Measurements from ENCODE around the gene MIA2.
"Not testable (repeated sequence)": the region's sequence is repeated elsewhere in the genome, so short reads cannot be mapped to it uniquely, and the experiment has no call there.

Gene MIA2

GRCh38 chr14:39232554-39233415, 930 bp upstream of the MIA2 start:
- in situ Hi-C loops (cut with MboI; ENCODE audit: low pct_unique_long_range_greater_than_20kb, low sequenced_read_pairs, unreplicated experiment): no loop called here
- DNase-seq (ENCODE audit: low spot score): peak; percentile 15

GRCh38 chr14:39234986-39235385, 1.3 kb downstream of the MIA2 start:
- DNase-seq (ENCODE audit: low spot score); in situ Hi-C loops (cut with MboI; ENCODE audit: low pct_unique_long_range_greater_than_20kb, low sequenced_read_pairs, unreplicated experiment): not testable (repeated sequence)

More at GRCh38 chr14:39232554-39233415, 930 bp upstream of the MIA2 start:
- peak; percentile 18 for TF ChIP-seq CTCF (IDR thresholded peaks at IDR 0.05; ENCODE audit: extremely low read depth, insufficient read depth, missing control alignments)

GRCh38 chr14:39235466-39235865, 1.8 kb downstream of the MIA2 start:
- DNase-seq (ENCODE audit: low spot score); in situ Hi-C loops (cut with MboI; ENCODE audit: low pct_unique_long_range_greater_than_20kb, low sequenced_read_pairs, unreplicated experiment): not testable (repeated sequence)

GRCh38 chr14:39240769-39241168, 7.1 kb downstream of the MIA2 start:
- TF ChIP-seq CTCF (IDR thresholded peaks at IDR 0.05; ENCODE audit: extremely low read depth, insufficient read depth, missing control alignments): no peak
- in situ Hi-C loops (cut with MboI; ENCODE audit: low pct_unique_long_range_greater_than_20kb, low sequenced_read_pairs, unreplicated experiment): no loop called here
- DNase-seq (ENCODE audit: low spot score): no peak

- in situ Hi-C loops (cut with MboI; ENCODE audit: low pct_unique_long_range_greater_than_20kb, low sequenced_read_pairs, unreplicated experiment): no loop called here
- TF ChIP-seq CTCF (IDR thresholded peaks at IDR 0.05; ENCODE audit: extremely low read depth, insufficient read depth, missing control alignments): no peak
- no peak for DNase-seq (ENCODE audit: low spot score)
These were observed 7.9 kb downstream of the MIA2 start for GRCh38 chr14:39241637-39242036.

GRCh38 chr14:39243831-39244230, 10.1 kb downstream of the MIA2 start:
- no peak for DNase-seq (ENCODE audit: low spot score)
- in situ Hi-C loops (cut with MboI; ENCODE audit: low pct_unique_long_range_greater_than_20kb, low sequenced_read_pairs, unreplicated experiment): no loop called here
- TF ChIP-seq CTCF (IDR thresholded peaks at IDR 0.05; ENCODE audit: extremely low read depth, insufficient read depth, missing control alignments): no peak

- no peak for DNase-seq (ENCODE audit: low spot score)
- in situ Hi-C loops (cut with MboI; ENCODE audit: low pct_unique_long_range_greater_than_20kb, low sequenced_read_pairs, unreplicated experiment): no loop called here
- no peak for TF ChIP-seq CTCF (IDR thresholded peaks at IDR 0.05; ENCODE audit: extremely low read depth, insufficient read depth, missing control alignments)
These were observed 12.9 kb downstream of the MIA2 start for GRCh38 chr14:39246618-39247017.
